PC-3 (cell line): ENCODE data around the gene PRDM11. TPM values are rescaled to one million over a fixed set of nuclear protein-coding genes. Genes with fewer than 3 reads are reported as not detected.

Experiments used
- ATAC-seq: fragments of 200-7000 bp; cut with Tn5 transposase; 2 replicates; pipeline ENCODE4 v1.9.1; 2020; ENCODE audit warnings: mild to moderate bottlenecking, moderate library complexity
- BruUV-seq: library from RNA; stranded (reverse); fragments of 400-500 nt; replicated peaks from 2 replicates; lab custom pipeline; 2021; lab: Mats Ljungman, UMichigan
- CTCF ChIA-PET: fragments of 300-600 bp; sonication (Branson Sonifier 250); formaldehyde crosslinking; loops from one replicate; lab custom pipeline; 2022; ENCODE audit warnings: antibody characterized with exemption; lab: Charles Lee
- POLR2A ChIA-PET: fragments of 300-600 bp; sonication (Branson Sonifier 250); formaldehyde crosslinking; loops from one replicate; lab custom pipeline; 2022; ENCODE audit warnings: antibody characterized with exemption; ENCODE audit not compliant: unreplicated experiment; lab: Charles Lee
- DNase-seq: peaks from one replicate; pipeline ENCODE4 v3.0.0-alpha.2; 2015
- H2AFZ ChIP-seq: fragments of 300-600 bp; sonication (generic); 2 replicates; pipeline ENCODE4 v1.6.0; 2016; ENCODE audit warnings: antibody characterized with exemption, low read length
- H3F3A ChIP-seq: fragments of 300-600 bp; sonication (generic); one replicate; pipeline ENCODE4 v1.6.0; 2017; ENCODE audit warnings: antibody characterized with exemption, low read length, control low read depth, mild to moderate bottlenecking; ENCODE audit not compliant: unreplicated experiment
- H3K27ac ChIP-seq: fragments of 300-600 bp; sonication (generic); 2 replicates; pipeline ENCODE4 v1.5.1; 2016; ENCODE audit warnings: mild to moderate bottlenecking, low read length
- H3K27me3 ChIP-seq: fragments of 300-600 bp; sonication (generic); 2 replicates; pipeline ENCODE4 v1.6.1; 2016; ENCODE audit warnings: low read length, mixed read lengths
- H3K36me3 ChIP-seq: fragments of 300-600 bp; sonication (generic); 2 replicates; pipeline ENCODE4 v1.6.1; 2016; ENCODE audit warnings: low read depth, mixed run types, low read length, mixed read lengths
- H3K4me1 ChIP-seq: fragments of 300-600 bp; sonication (generic); 2 replicates; pipeline ENCODE4 v1.5.1; 2016; ENCODE audit warnings: low read length; ENCODE audit not compliant: insufficient read depth
- H3K4me2 ChIP-seq: fragments of 300-600 bp; sonication (generic); 2 replicates; pipeline ENCODE4 v1.6.0; 2016; ENCODE audit warnings: low read length
- H3K4me3 ChIP-seq: fragments of 300-600 bp; sonication (generic); 2 replicates; pipeline ENCODE4 v1.5.1; 2016; ENCODE audit warnings: mild to moderate bottlenecking, low read length, mixed read lengths
- H3K79me2 ChIP-seq: fragments of 300-600 bp; sonication (generic); 2 replicates; pipeline ENCODE4 v1.6.1; 2017; ENCODE audit warnings: low read length, mixed read lengths
- H3K9ac ChIP-seq: fragments of 300-600 bp; sonication (generic); 2 replicates; pipeline ENCODE4 v1.6.0; 2016; ENCODE audit warnings: mild to moderate bottlenecking, low read length
- H3K9me2 ChIP-seq: fragments of 300-600 bp; sonication (generic); replicated peaks from 2 replicates; pipeline ENCODE4 v1.6.1; 2016; ENCODE audit warnings: mixed run types, low read length, mixed read lengths
- H3K9me3 ChIP-seq: fragments of 300-600 bp; sonication (generic); 2 replicates; pipeline ENCODE4 v1.6.1; 2016; ENCODE audit warnings: low read length, mixed read lengths
- H4K20me1 ChIP-seq: fragments of 300-600 bp; sonication (generic); 2 replicates; pipeline ENCODE4 v1.6.1; 2016; ENCODE audit warnings: low read length, mixed read lengths
- CTCF ChIP-seq: fragments of 300-600 bp; sonication (generic); conservative IDR thresholded peaks from 2 replicates; pipeline ENCODE4 v1.5.1; 2017; ENCODE audit warnings: antibody characterized with exemption, low read depth, mild to moderate bottlenecking, low read length
- EZH2 ChIP-seq: fragments of 300-600 bp; sonication (generic); IDR thresholded peaks from one replicate; pipeline ENCODE4 v1.6.1; 2017; ENCODE audit warnings: antibody characterized with exemption, mild to moderate bottlenecking, low read length; ENCODE audit not compliant: unreplicated experiment
- EZH2phosphoT487 ChIP-seq: fragments of 300-600 bp; sonication (generic); IDR thresholded peaks from 2 replicates; pipeline ENCODE4 v1.6.1; 2018; ENCODE audit warnings: mild to moderate bottlenecking, antibody characterized with exemption, low read length, borderline replicate concordance
- intact Hi-C: fragments of 100-400 bp; cut with micrococcal nuclease; formaldehyde crosslinking; loops from 2 replicates; pipeline ENCODE4 v1.9.0; 2023
- total RNA-seq: library from RNA; depleted of rRNA; stranded (reverse); fragments of >200 nt; gene quantifications from 2 replicates; pipeline ENCODE4 v1.2.3, GENCODE V29; 2014

PRDM11 gene
- total RNA-seq, 1 experiment from 2014 or later: 5.0 TPM

- Histone ChIP-seq H3K4me2 (no peak overlapping the region), H3K9ac (no peak overlapping the region), H3K79me2 (no peaks in the 10 kb centered on the region), H3K36me3 (no peaks in the 10 kb centered on the region), H4K20me1 (no peaks in the 10 kb centered on the region), H3K4me1 (peaks cover 9% of the 10 kb centered on the region; the same call in 1 of the 2 replicates), H3K9me3 (no peaks in the 10 kb centered on the region), H3K27ac (no peak overlapping the region), H3K9me2 (no peaks in the 10 kb centered on the region), H3K4me3 (no peak overlapping the region), H3K27me3 (no peaks in the 10 kb centered on the region), H2AFZ (no peak overlapping the region), H3F3A (no peaks in the 10 kb centered on the region)
- DNase-seq (no peak), ATAC-seq (no peak)
- no peak for TF ChIP-seq CTCF
- no peak for TF ChIP-seq EZH2phosphoT487
- TF ChIP-seq EZH2: no peak
- CTCF ChIA-PET: no interaction called here
- intact Hi-C loops: no loop called here
- POLR2A ChIA-PET: no interaction called here
- no TSS peak for BruUV-seq
Observed at GRCh38 chr11:45181889-45182550, 35.6 kb downstream of the PRDM11 start.

- H3F3A ChIP-seq: no peaks in the 10 kb centered on the region
- H4K20me1 ChIP-seq: no peaks in the 10 kb centered on the region
- DNase-seq: peak; percentile 48
- H3K9me2 ChIP-seq: no peaks in the 10 kb centered on the region
- no peak overlapping the region for H3K9ac ChIP-seq
- H3K27me3 ChIP-seq: no peaks in the 10 kb centered on the region
- BruUV-seq: no TSS peak
- no peak overlapping the region for H2AFZ ChIP-seq
- no peak for ATAC-seq
- no peaks in the 10 kb centered on the region for H3K9me3 ChIP-seq
- H3K79me2 ChIP-seq: no peaks in the 10 kb centered on the region
- POLR2A ChIA-PET: no interaction called here
- no peak overlapping the region for H3K4me3 ChIP-seq
- no peak overlapping the region for H3K4me2 ChIP-seq
- no peaks in the 10 kb centered on the region for H3K36me3 ChIP-seq
- intact Hi-C loops: no loop called here
- H3K27ac ChIP-seq: no peak overlapping the region
- TF ChIP-seq CTCF (peak; percentile 61), EZH2 (no peak)
- CTCF ChIA-PET: no interaction called here
- peaks cover 9% of the 10 kb centered on the region; the same call in 1 of the 2 replicates for H3K4me1 ChIP-seq
Observed at GRCh38 chr11:45182902-45183301, 36.5 kb downstream of the PRDM11 start.

GRCh38 chr11:45184640-45185039 is 38.2 kb downstream of the PRDM11 start:
- ChIA-PET CTCF (no interaction called here), POLR2A (no interaction called here)
- H3K4me2 ChIP-seq: no peak overlapping the region

More at GRCh38 chr11:45184640-45185039, 38.2 kb downstream of the PRDM11 start:
- intact Hi-C loops: no loop called here
- ATAC-seq (no peak), DNase-seq (no peak)
- H3K79me2 ChIP-seq: no peaks in the 10 kb centered on the region
- no peaks in the 10 kb centered on the region for H3K9me2 ChIP-seq
- H3K4me1 ChIP-seq: peaks cover 8% of the 10 kb centered on the region; the same call in 1 of the 2 replicates
- no peak overlapping the region for H3K27ac ChIP-seq
- no peak overlapping the region for H2AFZ ChIP-seq
- H3K36me3 ChIP-seq: no peaks in the 10 kb centered on the region
- no peaks in the 10 kb centered on the region for H3K27me3 ChIP-seq
- H4K20me1 ChIP-seq: no peaks in the 10 kb centered on the region
- BruUV-seq: no TSS peak
- H3K4me3 ChIP-seq: no peak overlapping the region
- no peak overlapping the region for H3K9ac ChIP-seq
- TF ChIP-seq EZH2phosphoT487: no peak
- TF ChIP-seq CTCF: no peak
- TF ChIP-seq EZH2: no peak
- no peaks in the 10 kb centered on the region for H3F3A ChIP-seq
- H3K9me3 ChIP-seq: no peaks in the 10 kb centered on the region
